OCI-LY3 (cell line): Measurements from ENCODE around the gene MBP.

ENCODE experiments used
- H2AFZ ChIP-seq: fragments of 200-600, 300-600 bp; shearing (Covaris generic); 2 replicates; pipeline ENCODE4 v1.6.0; 2014; ENCODE audit warnings: antibody characterized with exemption, low read depth, low read length
- H3K27ac ChIP-seq: fragments of 200-600, 300-600 bp; sonication (generic); 2 replicates; pipeline ENCODE4 v1.5.1; 2014; ENCODE audit warnings: mild to moderate bottlenecking, low read length, moderate library complexity, mixed read lengths
- H3K27me3 ChIP-seq: fragments of 200-600, 300-600 bp; sonication (generic); 2 replicates; pipeline ENCODE4 v1.6.1; 2014; ENCODE audit warnings: low read depth, low read length, mixed read lengths
- H3K36me3 ChIP-seq: fragments of 200-600, 300-600 bp; sonication (generic); replicated peaks from 2 replicates; pipeline ENCODE3; 2014; ENCODE audit warnings: low read depth, low read length, mixed read lengths
- H3K4me1 ChIP-seq: fragments of 300-600, 200-600 bp; sonication (generic); 2 replicates; pipeline ENCODE4 v1.6.1; 2014; ENCODE audit warnings: low read length, mixed read lengths
- H3K4me2 ChIP-seq: fragments of 200-600, 300-600 bp; sonication (generic); 2 replicates; pipeline ENCODE4 v1.6.1; 2014; ENCODE audit warnings: low read length, mixed read lengths
- H3K4me3 ChIP-seq: fragments of 300-600, 200-600 bp; sonication (generic); 2 replicates; pipeline ENCODE4 v1.5.1; 2014; ENCODE audit warnings: antibody characterized with exemption, mild to moderate bottlenecking, low read length, moderate library complexity
- H3K79me2 ChIP-seq: fragments of 300-600, 200-600 bp; shearing (Covaris generic); 2 replicates; pipeline ENCODE4 v1.6.1; 2014; ENCODE audit warnings: mild to moderate bottlenecking, low read length, mixed read lengths
- H3K9ac ChIP-seq: fragments of 300-600, 200-600 bp; shearing (Covaris generic); 2 replicates; pipeline ENCODE4 v1.6.0; 2014; ENCODE audit warnings: mild to moderate bottlenecking, low read length, moderate library complexity
- H3K9me3 ChIP-seq: fragments of 200-600, 300-600 bp; shearing (Covaris generic); 2 replicates; pipeline ENCODE4 v1.6.1; 2014; ENCODE audit warnings: low read length, mixed read lengths; ENCODE audit not compliant: insufficient read depth
- H4K20me1 ChIP-seq: fragments of 200-600, 300-600 bp; sonication (generic); 2 replicates; pipeline ENCODE4 v1.6.1; 2016; ENCODE audit warnings: low read length, mixed read lengths; ENCODE audit not compliant: insufficient read depth
- CTCF ChIP-seq: fragments of 200-600, 300-600 bp; sonication (generic); IDR thresholded peaks from 2 replicates; pipeline ENCODE4 v1.5.1; 2014; ENCODE audit warnings: antibody characterized with exemption, low read length, low read depth
- EZH2phosphoT487 ChIP-seq: fragments of 200-600 bp; shearing (Covaris generic); IDR thresholded peaks from 2 replicates; pipeline ENCODE4 v1.6.1; 2018; ENCODE audit warnings: antibody characterized with exemption, mixed run types, low read depth

Gene MBP

GRCh38 chr18:77162580-77162979 is 30.0 kb upstream of the MBP start:
- H3K4me3 ChIP-seq = no peak overlapping the region
- peaks cover 28% of the 10 kb centered on the region for H3K27me3 ChIP-seq
- H3K9ac ChIP-seq = no peak overlapping the region
- no peak overlapping the region for H3K4me2 ChIP-seq
- H2AFZ ChIP-seq = no peak overlapping the region
- no peak overlapping the region for H3K27ac ChIP-seq
- H3K4me1 ChIP-seq = peaks cover 20% of the 10 kb centered on the region
- H3K79me2 ChIP-seq = no peaks in the 10 kb centered on the region
- TF ChIP-seq CTCF (no peak), EZH2phosphoT487 (no peak)
- no peaks in the 10 kb centered on the region for H3K36me3 ChIP-seq
- H3K9me3 ChIP-seq = no peaks in the 10 kb centered on the region
- no peaks in the 10 kb centered on the region for H4K20me1 ChIP-seq

GRCh38 chr18:77161961-77162360 is 29.4 kb upstream of the MBP start:
- Histone ChIP-seq H2AFZ (no peak overlapping the region), H3K27ac (no peak overlapping the region), H3K36me3 (no peaks in the 10 kb centered on the region), H3K27me3 (peaks cover 30% of the 10 kb centered on the region), H3K4me1 (peaks cover 25% of the 10 kb centered on the region), H3K4me2 (no peak overlapping the region), H3K4me3 (no peak overlapping the region), H3K79me2 (no peaks in the 10 kb centered on the region), H3K9ac (no peak overlapping the region), H3K9me3 (no peaks in the 10 kb centered on the region), H4K20me1 (no peaks in the 10 kb centered on the region)
- no peak for TF ChIP-seq EZH2phosphoT487
- TF ChIP-seq CTCF = no peak

GRCh38 chr18:77161383-77161782 is 28.8 kb upstream of the MBP start:
- no peak overlapping the region for H3K27ac ChIP-seq
- no peaks in the 10 kb centered on the region for H3K36me3 ChIP-seq
- no peaks in the 10 kb centered on the region for H3K9me3 ChIP-seq
- H3K4me1 ChIP-seq = peaks cover 25% of the 10 kb centered on the region
- no peak overlapping the region for H3K4me3 ChIP-seq
- TF ChIP-seq EZH2phosphoT487 (no peak), CTCF (no peak)
- 0 out of 2 replicates have a peak overlapping the region, but pooled peaks have one; percentile 8 for H3K4me2 ChIP-seq
- H3K27me3 ChIP-seq = peaks cover 27% of the 10 kb centered on the region
- no peak overlapping the region for H3K9ac ChIP-seq
- H4K20me1 ChIP-seq = no peaks in the 10 kb centered on the region
- no peaks in the 10 kb centered on the region for H3K79me2 ChIP-seq
- H2AFZ ChIP-seq = no peak overlapping the region

- Histone ChIP-seq H3K27me3 (peaks cover 22% of the 10 kb centered on the region), H3K9me3 (no peaks in the 10 kb centered on the region), H2AFZ (no peak overlapping the region), H3K36me3 (no peaks in the 10 kb centered on the region), H3K27ac (no peak overlapping the region), H3K9ac (no peak overlapping the region), H3K4me1 (peaks cover 25% of the 10 kb centered on the region), H4K20me1 (no peaks in the 10 kb centered on the region), H3K4me2 (peak overlapping the region; percentile 27), H3K79me2 (no peaks in the 10 kb centered on the region), H3K4me3 (no peak overlapping the region)
- no peak for TF ChIP-seq CTCF
- TF ChIP-seq EZH2phosphoT487 = no peak
Observed at GRCh38 chr18:77160515-77160914, 27.9 kb upstream of the MBP start.
